AG04450 (cell line): ENCODE results near the gene GALNT7. TPM values are rescaled to one million over a fixed set of nuclear protein-coding genes. Genes with fewer than 3 reads are reported as not detected.

Experiments used
- CTCF ChIA-PET: fragments of 300-600, 350-600 bp; formaldehyde crosslinking; extraction: SDS; loops from one replicate; lab custom pipeline; 2022; ENCODE audit warnings: antibody characterized with exemption, inconsistent platforms; lab: Charles Lee
- POLR2A ChIA-PET: fragments of 350-600 bp; formaldehyde crosslinking; extraction: SDS; loops from one replicate; lab custom pipeline; 2021; ENCODE audit warnings: antibody characterized with exemption, inconsistent platforms; lab: Yijun Ruan, JAX
- DNase-seq: peaks from one replicate; pipeline ENCODE4 v3.0.0-alpha.2; 2011; ENCODE audit warnings: low read depth, low spot score
- H3K27ac ChIP-seq: one replicate; pipeline ENCODE4 v1.5.1; 2012; ENCODE audit warnings: low read depth, low read length, control low read depth
- H3K27me3 ChIP-seq: one replicate; pipeline ENCODE4 v1.6.0; 2012; ENCODE audit warnings: low read length; ENCODE audit not compliant: control insufficient read depth, insufficient read depth
- H3K4me3 ChIP-seq: 2 replicates; pipeline ENCODE4 v1.5.1; 2011; ENCODE audit warnings: mild to moderate bottlenecking, low read depth, low read length, control low read depth
- H3K9me3 ChIP-seq: 2 replicates; pipeline ENCODE4 v1.5.1; 2012; ENCODE audit warnings: low read length; ENCODE audit not compliant: control insufficient read depth, insufficient read depth
- polyA plus RNA-seq: library from polyadenylated mRNA; depleted of rRNA; stranded (reverse); fragments of >200 nt; gene quantifications from 2 replicates; pipeline ENCODE4 v1.2.3, GENCODE V29; 2011
- TF ChIP-seq, protein P1 (sequence below): IDR thresholded peaks from 2 replicates; pipeline ENCODE4 v1.5.1; 2011; ENCODE audit warnings: low read depth, low read length, control low read depth, inconsistent platforms

GALNT7 gene
- polyA plus RNA-seq, 1 experiment, result 47.6 TPM

DNA sequence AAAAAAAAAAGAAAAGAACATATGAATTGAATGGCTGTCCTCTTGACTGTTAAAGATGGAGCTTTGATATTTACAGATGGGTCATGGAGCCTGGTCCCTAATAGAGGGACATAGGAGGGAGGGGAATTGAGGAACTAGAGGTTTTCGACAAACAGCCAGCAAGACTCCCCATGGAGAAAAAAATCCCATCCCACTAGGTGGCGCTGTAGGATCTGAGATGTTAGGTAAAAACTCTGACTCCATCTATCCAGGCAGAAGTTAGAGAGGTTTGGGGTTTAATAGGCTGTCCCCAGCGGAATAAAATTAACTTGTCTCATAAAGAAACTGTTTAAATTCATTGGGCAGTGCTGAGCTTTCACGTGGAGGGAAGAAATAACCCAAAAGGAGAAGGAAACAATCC is 119.7 kb downstream of the GALNT7 start:
- CTCF ChIA-PET, result interaction anchor here (0.6 to 3.2 kb wide), 21 partner anchors 9 to 910 kb away, joined by 3 to 37 read pairs (median 4); no protein-coding TSS in a partner anchor
- POLR2A ChIA-PET, result no interaction called here
- Histone ChIP-seq H3K27me3 (no peaks in the 10 kb centered on the region), H3K27ac (no peak overlapping the region), H3K9me3 (peaks cover 17% of the 10 kb centered on the region), H3K4me3 (no peak overlapping the region)
- peak; percentile 6 for DNase-seq
- TF ChIP-seq, protein P1, sequence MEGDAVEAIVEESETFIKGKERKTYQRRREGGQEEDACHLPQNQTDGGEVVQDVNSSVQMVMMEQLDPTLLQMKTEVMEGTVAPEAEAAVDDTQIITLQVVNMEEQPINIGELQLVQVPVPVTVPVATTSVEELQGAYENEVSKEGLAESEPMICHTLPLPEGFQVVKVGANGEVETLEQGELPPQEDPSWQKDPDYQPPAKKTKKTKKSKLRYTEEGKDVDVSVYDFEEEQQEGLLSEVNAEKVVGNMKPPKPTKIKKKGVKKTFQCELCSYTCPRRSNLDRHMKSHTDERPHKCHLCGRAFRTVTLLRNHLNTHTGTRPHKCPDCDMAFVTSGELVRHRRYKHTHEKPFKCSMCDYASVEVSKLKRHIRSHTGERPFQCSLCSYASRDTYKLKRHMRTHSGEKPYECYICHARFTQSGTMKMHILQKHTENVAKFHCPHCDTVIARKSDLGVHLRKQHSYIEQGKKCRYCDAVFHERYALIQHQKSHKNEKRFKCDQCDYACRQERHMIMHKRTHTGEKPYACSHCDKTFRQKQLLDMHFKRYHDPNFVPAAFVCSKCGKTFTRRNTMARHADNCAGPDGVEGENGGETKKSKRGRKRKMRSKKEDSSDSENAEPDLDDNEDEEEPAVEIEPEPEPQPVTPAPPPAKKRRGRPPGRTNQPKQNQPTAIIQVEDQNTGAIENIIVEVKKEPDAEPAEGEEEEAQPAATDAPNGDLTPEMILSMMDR, result peak; percentile 52

DNA sequence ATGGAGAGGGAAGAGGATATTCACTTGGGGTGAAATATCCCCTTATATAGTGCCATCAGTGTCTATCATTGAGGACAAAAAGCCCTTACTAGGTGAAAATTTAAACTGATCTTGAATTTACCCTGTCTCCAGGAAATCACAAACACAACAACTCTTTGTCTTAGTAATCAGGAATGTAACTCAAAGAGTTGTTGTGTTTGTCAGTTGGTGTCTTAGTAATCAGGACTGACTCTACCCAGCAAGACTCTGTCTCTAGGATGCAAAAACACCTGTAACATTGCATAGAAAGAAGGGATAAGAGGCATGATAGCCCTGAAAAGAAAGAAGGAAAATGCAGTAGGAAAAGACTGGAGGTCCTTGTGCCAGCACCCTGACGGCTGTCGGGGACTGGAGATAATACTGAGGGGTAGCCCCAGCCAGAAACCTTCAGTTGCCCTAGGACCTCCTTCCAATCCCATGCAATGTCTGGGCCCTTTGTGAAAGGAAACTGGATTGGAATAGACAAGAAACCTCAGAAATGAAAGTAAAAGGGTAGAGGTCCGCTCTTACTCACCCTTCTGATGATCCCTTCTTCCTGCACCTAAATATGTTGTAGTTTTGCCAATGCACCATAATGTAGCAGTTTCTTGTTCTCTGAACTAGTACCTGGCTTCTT is 120.2 kb downstream of the GALNT7 start:
- Histone ChIP-seq H3K4me3 (no peak overlapping the region), H3K9me3 (peaks cover 14% of the 10 kb centered on the region), H3K27me3 (no peaks in the 10 kb centered on the region), H3K27ac (no peak overlapping the region)
- CTCF ChIA-PET, result interaction anchor here (0.6 to 3.2 kb wide), 18 partner anchors 8 to 602 kb away, joined by 3 to 37 read pairs (median 4); no protein-coding TSS in a partner anchor
- DNase-seq, result no peak
- POLR2A ChIA-PET, result interaction anchor here (0.7 kb wide), 1 partner anchor 28 kb away, joined by 3 read pairs; no protein-coding TSS in a partner anchor
- TF ChIP-seq, protein P1, result no peak

DNA sequence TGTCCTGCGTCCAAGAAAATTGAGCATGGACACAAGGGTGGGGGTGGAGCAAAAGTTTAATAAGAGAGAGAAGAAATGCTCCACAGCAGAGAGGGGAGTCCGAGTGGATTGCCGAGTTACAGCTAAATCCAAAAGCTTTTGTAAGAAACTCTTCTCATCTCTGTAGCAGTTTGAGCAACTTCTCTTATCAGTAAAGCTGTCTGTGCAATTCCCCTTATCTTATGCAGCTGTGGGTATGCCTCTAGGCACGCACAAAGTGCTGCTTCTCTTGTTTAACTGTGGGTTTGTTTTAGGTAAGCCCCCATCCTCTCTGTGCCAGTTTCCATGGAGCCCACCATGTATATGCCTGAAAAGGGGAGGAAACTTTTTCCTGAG is 120.7 kb downstream of the GALNT7 start:
- Histone ChIP-seq H3K9me3 (peaks cover 14% of the 10 kb centered on the region), H3K4me3 (no peak overlapping the region), H3K27me3 (no peaks in the 10 kb centered on the region), H3K27ac (no peak overlapping the region)
- ChIA-PET POLR2A (interaction anchor here (0.7 kb wide), 1 partner anchor 28 kb away, joined by 3 read pairs; no protein-coding TSS in a partner anchor), CTCF (interaction anchor here (0.9 to 3.2 kb wide), 7 partner anchors 12 to 276 kb away, joined by 3 to 37 read pairs (median 3); no protein-coding TSS in a partner anchor)
- DNase-seq, result no peak
- TF ChIP-seq, protein P1, result no peak

DNA sequence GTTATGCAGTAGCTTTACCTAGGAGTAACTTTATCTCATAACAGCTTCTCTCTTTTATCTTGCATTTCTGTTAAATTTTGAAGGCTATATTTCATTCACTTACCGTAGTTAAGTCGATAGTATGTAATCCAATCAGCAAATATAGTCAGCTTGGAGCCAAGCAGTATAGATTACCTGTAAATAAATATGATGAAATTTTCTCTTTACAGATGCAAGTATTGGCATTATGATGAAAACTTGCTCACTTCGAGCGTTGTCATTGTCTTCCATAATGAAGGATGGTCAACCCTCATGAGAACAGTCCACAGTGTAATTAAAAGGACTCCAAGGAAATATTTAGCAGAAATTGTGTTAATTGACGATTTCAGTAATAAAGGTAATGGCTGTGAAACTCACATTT is 123.3 kb downstream of the GALNT7 start:
- TF ChIP-seq, protein P1, result no peak
- CTCF ChIA-PET, result interaction anchor here (0.8 to 3.2 kb wide), 11 partner anchors 10 to 278 kb away, joined by 3 to 61 read pairs (median 5); no protein-coding TSS in a partner anchor
- Histone ChIP-seq H3K9me3 (peaks cover 9% of the 10 kb centered on the region), H3K27me3 (no peaks in the 10 kb centered on the region), H3K4me3 (no peak overlapping the region), H3K27ac (no peak overlapping the region)
- POLR2A ChIA-PET, result no interaction called here
- no peak for DNase-seq

DNA sequence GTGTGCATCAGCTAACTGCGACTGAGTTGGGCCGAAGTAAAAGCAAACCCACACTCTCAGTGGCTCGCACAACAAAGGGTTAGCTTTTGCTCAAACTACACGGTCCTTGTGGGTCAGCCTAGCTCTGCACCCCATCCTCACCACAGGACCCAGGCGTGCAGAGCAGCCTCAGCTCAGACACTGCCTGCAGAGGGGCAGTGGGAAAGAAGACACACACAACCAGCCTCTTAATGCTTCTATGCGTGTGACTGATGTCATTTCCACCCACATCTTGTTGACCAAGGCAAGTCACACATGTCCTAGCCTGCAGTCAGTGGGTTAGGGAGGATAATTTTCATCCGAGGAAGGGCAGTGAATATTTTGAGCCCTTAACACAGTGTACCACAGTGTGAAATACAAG is 125.1 kb downstream of the GALNT7 start:
- no peaks in the 10 kb centered on the region for H3K27me3 ChIP-seq
- H3K4me3 ChIP-seq, result no peak overlapping the region
- TF ChIP-seq, protein P1, result no peak
- POLR2A ChIA-PET, result no interaction called here
- CTCF ChIA-PET, result interaction anchor here (1.0 to 3.2 kb wide), 3 partner anchors 8 to 280 kb away, joined by 3 to 61 read pairs (median 14); no protein-coding TSS in a partner anchor
- H3K27ac ChIP-seq, result no peak overlapping the region
- no peaks in the 10 kb centered on the region for H3K9me3 ChIP-seq
- DNase-seq, result no peak
